RPMI7951 (cell line): ENCODE measurements around the gene CNST. TPM values are rescaled to one million over a fixed set of nuclear protein-coding genes. Genes with fewer than 3 reads are reported as not detected.
"Not testable (repeated sequence)": the region's sequence is repeated elsewhere in the genome, so short reads cannot be mapped to it uniquely, and the experiment has no call there.

ENCODE experiments used
- DNase-seq: peaks from one replicate; pipeline ENCODE4 v3.0.0-alpha.2; 2012; ENCODE audit warnings: low read depth
- total RNA-seq: library from RNA; depleted of rRNA; stranded (reverse); fragments of >200 nt; shearing (Covaris generic); gene quantifications from 2 replicates; pipeline ENCODE4 v1.2.3, GENCODE V29; 2014

CNST gene
- total RNA-seq, 1 experiment from 2014 or later: 12.3 TPM

GRCh38 chr1:246554201-246554600 lies 12.1 kb upstream of the CNST start:
- no peak for DNase-seq

GRCh38 chr1:246558041-246558440 lies 8.2 kb upstream of the CNST start:
- no peak for DNase-seq

- DNase-seq: no peak
Observed at GRCh38 chr1:246559310-246559709, 6.9 kb upstream of the CNST start.

GRCh38 chr1:246560833-246561232 lies 5.4 kb upstream of the CNST start:
- not testable (repeated sequence) for DNase-seq

- peak; percentile 31 for DNase-seq
Observed at GRCh38 chr1:246564839-246565750, 1.2 kb upstream of the CNST start.

- DNase-seq: no peak
Observed at GRCh38 chr1:246565751-246566127, 517 bp upstream of the CNST start.

- DNase-seq: peak; percentile 64
Observed at GRCh38 chr1:246566813-246567645, 773 bp downstream of the CNST start.

GRCh38 chr1:246567646-246568235 lies 1.5 kb downstream of the CNST start:
- DNase-seq: no peak

- DNase-seq: peak; percentile 21
Observed at GRCh38 chr1:246569248-246570238, 3.3 kb downstream of the CNST start.

GRCh38 chr1:246571309-246571708 lies 5.1 kb downstream of the CNST start:
- DNase-seq: not testable (repeated sequence)

- no peak for DNase-seq
Observed at GRCh38 chr1:246571953-246572352, 5.7 kb downstream of the CNST start.

- no peak for DNase-seq
Observed at GRCh38 chr1:246572785-246573184, 6.5 kb downstream of the CNST start.

- peak; percentile 50 for DNase-seq
Observed at GRCh38 chr1:246573491-246573890, 7.2 kb downstream of the CNST start.

GRCh38 chr1:246576709-246577032 lies 10.4 kb downstream of the CNST start:
- no peak for DNase-seq

- no peak for DNase-seq
Observed at GRCh38 chr1:246577082-246577719, 10.9 kb downstream of the CNST start.

GRCh38 chr1:246577720-246578106 lies 11.5 kb downstream of the CNST start:
- no peak for DNase-seq

GRCh38 chr1:246579818-246580217 lies 13.6 kb downstream of the CNST start:
- DNase-seq: no peak

- DNase-seq: no peak
Observed at GRCh38 chr1:246580497-246581370, 14.5 kb downstream of the CNST start.

GRCh38 chr1:246582301-246583055 lies 16.2 kb downstream of the CNST start:
- no peak for DNase-seq
